Activated B cell treated with CpG ODN at 0.5 μM for 24 hours (primary cell): ENCODE measurements around the gene ADNP2. TPM values are rescaled to one million over a fixed set of nuclear protein-coding genes. Genes with fewer than 3 reads are reported as not detected.
A peak's percentile ranks its signal among the peaks of the same experiment; 100 is the strongest.

Experiments used
- ATAC-seq: fragments of 200-7000 bp; cut with Tn5 transposase; one replicate; pipeline ENCODE4 v1.10.0; 2021; ENCODE audit warnings: low read depth, mild to moderate bottlenecking, moderate library complexity
- CTCF ChIA-PET: fragments of 350-600 bp; sonication (Branson Sonifier 250); formaldehyde crosslinking; loops from one replicate; lab custom pipeline; 2021; ENCODE audit warnings: antibody characterized with exemption; lab: Charles Lee
- POLR2A ChIA-PET: fragments of 350-600 bp; sonication (Branson Sonifier 250); formaldehyde crosslinking; loops from one replicate; lab custom pipeline; 2021; ENCODE audit warnings: antibody characterized with exemption; lab: Charles Lee
- DNase-seq: peaks from one replicate; pipeline ENCODE4 v3.0.0; 2022
- H3K27ac Mint-ChIP-seq: one replicate; pipeline ENCODE4 v1.8.0; 2020; ENCODE audit warnings: mixed read lengths
- H3K27me3 Mint-ChIP-seq: one replicate; pipeline ENCODE4 v1.8.0; 2021; ENCODE audit warnings: mixed read lengths
- H3K36me3 Mint-ChIP-seq: one replicate; pipeline ENCODE4 v1.8.0; 2021; ENCODE audit warnings: low read depth, mixed read lengths
- H3K4me1 Mint-ChIP-seq: one replicate; pipeline ENCODE4 v1.8.0; 2021; ENCODE audit warnings: mixed read lengths
- H3K4me3 Mint-ChIP-seq: one replicate; pipeline ENCODE4 v1.8.0; 2020; ENCODE audit warnings: mild to moderate bottlenecking, mixed read lengths
- H3K9me3 Mint-ChIP-seq: one replicate; pipeline ENCODE4 v1.8.0; 2020; ENCODE audit warnings: mixed read lengths
- CTCF ChIP-seq: fragments of 200-600 bp; IDR thresholded peaks from one replicate; pipeline ENCODE4 v1.8.0; 2022; ENCODE audit warnings: antibody characterized with exemption, mild to moderate bottlenecking
- intact Hi-C: fragments of 100-400 bp; cut with micrococcal nuclease; formaldehyde crosslinking; loops from one replicate; pipeline ENCODE4 v1.15.1; 2024
- total RNA-seq: library from RNA; stranded (reverse); gene quantifications from 2 replicates; pipeline ENCODE4 v1.2.3, GENCODE V29; 2022

ADNP2 gene
- total RNA-seq, 1 donor from 2014 or later, result 19.7 TPM

- H3K27ac Mint-ChIP-seq, result peak overlapping the region; percentile 67
- TF ChIP-seq CTCF, result no peak
- DNase-seq, result peak; percentile 43
- ChIA-PET POLR2A (interaction anchor here (0.8 to 2.7 kb wide), 2 partner anchors 38 to 76 kb away, joined by 4 to 26 read pairs; partner anchors contain the start of gene RBFA), CTCF (no interaction called here)
- H3K4me1 Mint-ChIP-seq, result peaks cover 49% of the 10 kb centered on the region
- peak overlapping the region; percentile 84 for H3K4me3 Mint-ChIP-seq
- intact Hi-C loops, result loop anchor here (1.0 to 5.0 kb wide), 5 partner anchors 75 to 1042 kb away; partner anchors contain the start of genes ATP9B, CTDP1, RBFA and SLC66A2
- ATAC-seq, result no peak
- no peaks in the 10 kb centered on the region for H3K9me3 Mint-ChIP-seq
- no peaks in the 10 kb centered on the region for H3K27me3 Mint-ChIP-seq
- H3K36me3 Mint-ChIP-seq, result no peaks in the 10 kb centered on the region
Measured at GRCh38 chr18:80109676-80110078, 615 bp downstream of the ADNP2 start.

DNA sequence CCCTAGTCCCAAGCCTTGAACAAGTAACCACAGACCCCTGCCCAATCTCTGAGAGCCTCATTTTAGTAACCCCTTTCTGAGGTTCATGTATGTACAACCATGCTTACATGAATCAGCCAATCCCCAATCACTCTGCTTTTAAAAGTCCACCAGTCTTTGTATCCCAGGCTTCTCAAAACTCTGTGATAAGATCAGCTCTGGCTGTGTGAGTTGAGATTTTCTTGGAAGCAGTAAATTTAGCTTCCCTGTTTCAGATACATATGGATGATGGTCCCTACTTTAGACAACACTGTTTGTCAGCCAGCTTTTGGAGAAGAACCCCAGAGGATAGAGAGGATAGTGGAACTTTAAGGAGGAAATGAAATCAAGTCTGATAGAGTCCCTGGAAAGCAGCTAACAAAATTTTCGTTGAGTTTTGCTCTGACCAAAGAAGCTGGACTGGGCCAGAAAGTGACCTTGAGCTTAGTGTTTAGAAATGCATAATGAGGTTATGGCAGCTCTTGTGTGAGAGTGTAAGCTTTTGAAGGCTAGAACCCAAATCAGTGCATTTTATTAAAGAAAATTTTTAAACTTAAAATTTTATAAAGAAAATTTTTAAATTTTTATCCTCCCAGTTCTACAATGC lies 3.7 kb downstream of the ADNP2 start:
- no peak overlapping the region for H3K27ac Mint-ChIP-seq
- no peak for ATAC-seq
- H3K36me3 Mint-ChIP-seq, result peaks cover 5% of the 10 kb centered on the region
- no peaks in the 10 kb centered on the region for H3K27me3 Mint-ChIP-seq
- no peaks in the 10 kb centered on the region for H3K9me3 Mint-ChIP-seq
- no peak for DNase-seq
- H3K4me3 Mint-ChIP-seq, result no peak overlapping the region
- ChIA-PET POLR2A (no interaction called here), CTCF (no interaction called here)
- peaks cover 42% of the 10 kb centered on the region for H3K4me1 Mint-ChIP-seq
- intact Hi-C loops, result no loop called here
- no peak for TF ChIP-seq CTCF

DNA sequence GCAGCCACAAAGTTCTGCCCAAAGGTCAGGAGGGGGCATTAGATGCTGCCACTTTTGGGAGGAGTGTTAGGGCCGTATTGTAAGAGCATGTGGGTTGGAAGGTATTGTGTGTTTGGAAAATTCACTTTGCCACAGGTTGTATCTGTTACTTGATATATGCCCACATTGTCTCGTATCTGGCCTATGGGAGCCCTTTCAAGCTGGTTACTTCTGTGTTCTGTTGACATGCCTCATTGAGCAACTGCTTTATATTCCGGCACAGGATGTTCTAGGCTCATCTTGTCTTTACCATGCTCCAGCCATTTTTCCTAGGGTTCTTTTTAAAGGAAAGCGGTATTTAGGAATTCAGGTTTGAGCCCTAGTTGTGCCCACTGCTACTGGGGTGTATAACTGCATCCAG lies 6.0 kb downstream of the ADNP2 start:
- H3K27me3 Mint-ChIP-seq, result no peaks in the 10 kb centered on the region
- no peak overlapping the region for H3K27ac Mint-ChIP-seq
- peaks cover 36% of the 10 kb centered on the region for H3K4me1 Mint-ChIP-seq
- no peak for ATAC-seq
- intact Hi-C loops, result no loop called here
- POLR2A ChIA-PET, result no interaction called here
- H3K4me3 Mint-ChIP-seq, result no peak overlapping the region
- H3K9me3 Mint-ChIP-seq, result no peaks in the 10 kb centered on the region
- TF ChIP-seq CTCF, result no peak
- no peak for DNase-seq
- peaks cover 26% of the 10 kb centered on the region for H3K36me3 Mint-ChIP-seq
- CTCF ChIA-PET, result no interaction called here

- ChIA-PET CTCF (no interaction called here), POLR2A (interaction anchor here (0.6 kb wide), 1 partner anchor 1113 kb away, joined by 5 read pairs; no protein-coding TSS in a partner anchor)
- intact Hi-C loops, result no loop called here
- Mint-ChIP-seq H3K27ac (no peak overlapping the region), H3K36me3 (peaks cover 45% of the 10 kb centered on the region), H3K27me3 (no peaks in the 10 kb centered on the region), H3K9me3 (no peaks in the 10 kb centered on the region), H3K4me1 (peaks cover 20% of the 10 kb centered on the region), H3K4me3 (no peak overlapping the region)
- TF ChIP-seq CTCF, result no peak
- ATAC-seq (no peak), DNase-seq (no peak)
Measured at GRCh38 chr18:80119111-80119510, 10.0 kb downstream of the ADNP2 start.

DNA sequence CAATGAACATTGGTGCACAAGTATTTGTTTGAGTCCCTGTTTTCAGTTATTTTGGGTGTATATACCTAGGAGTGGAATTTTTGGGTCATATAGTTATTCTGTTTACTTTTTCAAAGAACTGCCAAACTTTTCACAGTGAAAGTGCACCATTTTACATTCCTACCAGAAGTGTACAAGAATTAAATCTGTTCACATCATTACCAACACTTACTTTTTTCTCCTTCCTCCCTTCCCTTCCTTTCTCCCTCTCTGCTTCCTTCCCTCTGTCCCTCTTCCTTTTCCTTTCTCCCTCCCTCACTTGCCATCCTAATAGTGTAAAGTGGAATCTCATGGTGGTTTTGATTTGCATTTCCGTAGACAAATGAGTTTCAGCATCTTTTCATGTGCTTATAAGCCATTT lies 11.9 kb downstream of the ADNP2 start:
- intact Hi-C loops, result no loop called here
- no peak for TF ChIP-seq CTCF
- ChIA-PET CTCF (no interaction called here), POLR2A (no interaction called here)
- peaks cover 7% of the 10 kb centered on the region for H3K4me1 Mint-ChIP-seq
- H3K9me3 Mint-ChIP-seq, result no peaks in the 10 kb centered on the region
- ATAC-seq (no peak), DNase-seq (no peak)
- H3K27ac Mint-ChIP-seq, result no peak overlapping the region
- peaks cover 48% of the 10 kb centered on the region for H3K36me3 Mint-ChIP-seq
- no peak overlapping the region for H3K4me3 Mint-ChIP-seq
- no peaks in the 10 kb centered on the region for H3K27me3 Mint-ChIP-seq
